ES-I3 (cell line): ENCODE measurements around the gene NUP93.
"Not testable (repeated sequence)": the region's sequence is repeated elsewhere in the genome, so short reads cannot be mapped to it uniquely, and the experiment has no call there.

ENCODE experiments used
- H3K36me3 ChIP-seq: 2 replicates; pipeline ENCODE4 v1.6.1; 2013; ENCODE audit warnings: mild to moderate bottlenecking, low read length, control low read depth, moderate library complexity; ENCODE audit not compliant: insufficient read depth
- H3K4me1 ChIP-seq: 2 replicates; pipeline ENCODE4 v1.6.1; 2013; ENCODE audit warnings: mild to moderate bottlenecking, control low read depth, low read length; ENCODE audit not compliant: insufficient read depth
- H3K9ac ChIP-seq: 2 replicates; pipeline ENCODE4 v1.6.1; 2013; ENCODE audit warnings: low read depth, mild to moderate bottlenecking, low read length, moderate library complexity
- H3K9me3 ChIP-seq: 2 replicates; pipeline ENCODE4 v1.6.1; 2013; ENCODE audit warnings: mild to moderate bottlenecking, low read length, moderate library complexity; ENCODE audit not compliant: control insufficient read depth, insufficient read depth

The NUP93 gene

DNA sequence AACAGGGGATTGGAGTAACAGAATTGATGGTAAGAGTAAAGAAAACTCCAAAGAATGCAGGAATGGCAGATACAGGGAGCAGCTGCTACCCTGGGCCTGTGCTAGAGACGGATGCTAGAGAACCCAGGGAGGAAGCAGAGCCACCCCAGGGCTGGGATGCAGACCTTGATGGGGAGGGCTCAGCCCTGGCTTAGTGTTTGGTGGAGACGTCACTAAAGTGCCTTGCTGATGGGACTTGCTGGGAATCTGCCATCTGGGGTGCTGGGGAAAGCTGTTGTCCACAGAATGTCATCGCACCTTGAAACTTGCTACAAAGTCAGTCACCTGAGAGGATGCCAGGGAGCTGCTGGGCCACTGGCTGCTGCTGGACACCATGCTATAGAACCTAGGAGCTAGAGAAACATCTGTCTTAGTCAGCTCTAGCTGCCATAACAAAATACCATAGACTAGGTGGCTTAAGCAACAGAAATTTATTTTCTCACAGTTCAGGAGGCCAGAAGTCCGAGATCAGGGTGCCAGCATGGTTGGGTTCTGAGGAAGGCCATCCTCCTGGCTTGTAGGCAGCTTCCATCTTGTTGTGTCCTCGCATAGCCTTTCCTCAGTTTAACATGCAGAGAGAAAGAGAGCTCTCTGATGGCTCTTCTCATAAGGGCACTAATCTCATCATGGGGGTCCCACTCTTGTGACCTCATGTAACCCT lies 32.3 kb upstream of the NUP93 start:
- peaks cover 11% of the 10 kb centered on the region; the same call in 1 of the 2 replicates for H3K4me1 ChIP-seq
- H3K9ac ChIP-seq = no peak overlapping the region
- H3K36me3 ChIP-seq = no peaks in the 10 kb centered on the region
- H3K9me3 ChIP-seq = no peaks in the 10 kb centered on the region

DNA sequence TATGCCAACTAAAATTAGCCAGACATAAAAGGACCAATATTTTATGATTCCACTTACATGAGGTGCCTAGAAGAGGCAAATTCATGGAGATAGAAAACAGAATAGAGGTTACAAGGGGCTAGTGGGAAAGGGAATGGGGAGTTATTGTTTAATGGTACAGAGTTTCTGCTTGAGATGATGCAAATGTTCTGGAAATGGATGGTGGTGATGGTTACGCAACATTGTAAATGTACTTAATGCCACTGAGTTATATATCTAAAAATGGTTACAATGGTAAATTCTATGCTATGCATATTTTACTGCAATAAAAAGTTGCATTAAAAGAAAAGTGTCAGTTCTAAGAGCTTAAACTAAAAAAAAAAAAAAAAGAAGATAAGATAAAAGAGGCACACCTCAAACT lies 29.7 kb upstream of the NUP93 start:
- Histone ChIP-seq H3K9me3 (no peaks in the 10 kb centered on the region), H3K4me1 (peaks cover 11% of the 10 kb centered on the region; the same call in 1 of the 2 replicates), H3K9ac (no peak overlapping the region), H3K36me3 (no peaks in the 10 kb centered on the region)

DNA sequence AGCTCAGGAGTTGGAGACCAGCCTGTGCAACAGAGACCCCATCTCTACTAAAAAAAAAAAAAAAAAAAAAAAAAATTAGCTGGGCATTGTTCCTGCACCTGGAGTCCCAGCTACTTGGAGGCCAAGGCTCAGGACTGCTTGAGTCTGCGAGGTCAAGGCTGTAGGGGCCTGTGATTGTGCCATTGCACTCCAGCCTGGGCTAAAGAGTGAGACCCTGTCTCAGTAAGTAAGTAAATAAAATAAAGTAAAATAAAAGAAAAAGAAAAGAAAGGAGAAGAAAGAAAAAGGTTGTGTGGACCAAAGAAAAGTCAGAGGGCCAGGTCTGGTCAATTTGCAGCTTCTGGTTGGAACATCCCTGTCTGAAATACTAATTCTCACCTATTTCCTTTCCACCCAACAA lies 29.3 kb upstream of the NUP93 start:
- Histone ChIP-seq H3K9ac (no peak overlapping the region), H3K4me1 (peaks cover 11% of the 10 kb centered on the region; the same call in 1 of the 2 replicates), H3K9me3 (no peaks in the 10 kb centered on the region), H3K36me3 (no peaks in the 10 kb centered on the region)

DNA sequence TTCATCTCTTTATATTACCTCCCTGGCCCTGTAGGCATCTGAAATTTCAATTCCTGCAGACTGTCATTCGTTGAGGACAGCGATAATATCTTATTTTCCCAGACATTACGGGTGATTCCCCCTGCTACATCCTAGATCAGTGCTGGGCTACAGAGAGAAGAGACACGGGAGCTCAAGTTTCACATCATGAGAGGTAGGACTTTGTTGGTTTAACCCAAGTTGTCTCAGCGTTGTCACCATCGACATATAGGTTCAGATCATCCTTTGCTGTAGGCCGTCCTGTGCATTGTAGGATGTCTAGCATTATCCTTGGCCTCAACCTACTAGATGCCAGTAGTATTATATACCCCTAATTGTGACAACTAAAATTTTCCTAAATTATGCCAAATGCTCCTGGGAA lies 28.4 kb upstream of the NUP93 start:
- peaks cover 11% of the 10 kb centered on the region; the same call in 1 of the 2 replicates for H3K4me1 ChIP-seq
- H3K36me3 ChIP-seq = no peaks in the 10 kb centered on the region
- H3K9me3 ChIP-seq = no peaks in the 10 kb centered on the region
- H3K9ac ChIP-seq = no peak overlapping the region

DNA sequence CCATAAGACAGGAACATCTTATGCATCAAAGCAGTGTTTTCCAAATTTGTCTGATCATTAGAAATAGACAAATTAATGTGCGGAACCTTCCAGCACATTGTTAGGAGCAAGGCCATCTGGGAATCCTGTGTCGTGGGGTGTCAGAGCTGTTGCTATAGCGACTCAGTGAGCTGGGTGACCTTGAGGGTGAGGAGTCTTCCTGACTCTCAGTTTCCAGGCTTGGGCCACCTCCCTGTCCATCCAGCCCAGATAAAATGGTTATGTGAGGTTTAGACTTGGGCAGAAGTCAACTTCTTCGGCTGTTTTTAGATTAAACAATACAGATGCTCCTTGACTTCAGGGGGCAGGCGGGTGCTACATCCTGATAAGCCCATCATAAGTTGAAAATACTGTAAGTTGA lies 27.1 kb upstream of the NUP93 start:
- Histone ChIP-seq H3K36me3 (no peaks in the 10 kb centered on the region), H3K4me1 (peaks cover 11% of the 10 kb centered on the region; the same call in 1 of the 2 replicates), H3K9ac (no peak overlapping the region), H3K9me3 (no peaks in the 10 kb centered on the region)

DNA sequence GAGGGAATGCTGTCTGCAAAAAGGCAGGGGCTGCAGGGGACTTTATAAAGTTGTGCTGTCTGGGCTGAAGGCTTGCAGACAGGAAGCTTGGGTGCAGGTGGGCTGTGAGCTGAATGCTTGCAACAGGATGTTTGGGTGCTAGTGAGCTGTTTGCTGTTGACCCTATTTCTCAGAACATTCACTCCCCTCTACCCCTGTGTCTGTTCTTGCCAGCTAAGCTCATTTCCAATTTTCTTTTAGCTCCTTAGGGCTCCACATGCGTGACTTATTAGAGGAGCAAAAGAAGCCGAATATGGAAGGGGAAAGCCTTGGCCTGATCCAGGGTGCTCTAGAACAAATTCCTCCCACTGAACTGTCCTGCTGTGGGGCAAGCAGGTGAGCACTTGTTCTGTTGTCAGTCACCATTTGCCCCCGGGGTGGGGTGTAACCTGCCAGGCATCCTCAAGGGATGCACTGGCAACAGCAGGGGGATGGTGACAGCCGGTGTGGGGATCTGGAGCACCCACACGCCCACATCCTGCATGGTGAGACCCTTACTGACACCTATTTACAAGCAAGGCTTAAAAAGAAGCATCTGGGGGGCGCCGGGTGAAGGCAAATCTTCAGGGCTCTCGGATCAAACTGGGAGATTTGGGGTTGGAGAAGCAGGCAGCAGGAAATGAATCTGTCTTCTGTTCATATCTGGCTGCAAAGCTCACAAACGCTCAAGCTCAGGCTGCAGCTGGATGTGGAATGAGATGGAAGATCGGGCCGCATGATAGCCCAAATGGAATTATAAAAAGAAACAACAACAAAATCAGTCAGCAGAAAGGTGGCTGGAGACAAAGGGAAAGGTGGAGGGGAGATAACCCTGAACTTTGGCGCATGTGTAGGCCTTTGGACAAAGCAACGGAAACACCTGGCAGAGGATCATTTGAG lies 21.1 kb upstream of the NUP93 start:
- Histone ChIP-seq H3K36me3 (no peaks in the 10 kb centered on the region), H3K9me3 (no peaks in the 10 kb centered on the region), H3K9ac (no peak overlapping the region), H3K4me1 (peaks cover 6% of the 10 kb centered on the region)

DNA sequence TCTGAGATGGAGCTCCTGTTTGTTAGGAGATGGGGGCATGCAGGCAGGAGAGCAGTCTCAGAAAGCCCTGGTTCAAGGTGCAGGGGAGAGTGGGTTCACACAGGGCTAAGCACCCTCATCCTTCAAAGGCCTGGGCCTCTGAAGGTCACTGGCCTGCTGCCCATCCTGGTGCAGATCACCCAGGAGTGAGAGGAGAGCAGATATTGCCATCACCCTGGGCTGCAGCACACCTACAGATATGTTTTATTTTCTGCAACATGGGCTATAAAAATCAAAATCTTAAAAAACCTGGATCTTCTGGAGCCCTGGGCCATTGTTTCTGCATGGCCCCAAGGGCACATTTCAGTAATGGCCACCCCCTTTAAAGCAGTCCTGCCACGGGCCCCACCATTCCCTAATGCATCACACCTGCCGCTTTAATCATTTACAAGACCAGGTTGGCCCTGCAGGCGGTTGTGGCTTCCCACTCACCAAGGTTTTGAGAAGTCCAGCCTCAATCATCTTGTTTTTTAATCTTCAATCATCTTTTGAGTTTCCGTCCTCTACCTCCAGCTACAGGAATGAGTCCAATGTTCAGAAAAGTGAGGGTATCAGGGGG lies 20.4 kb upstream of the NUP93 start:
- Histone ChIP-seq H3K9ac (no peak overlapping the region), H3K4me1 (peaks cover 6% of the 10 kb centered on the region), H3K9me3 (no peaks in the 10 kb centered on the region), H3K36me3 (no peaks in the 10 kb centered on the region)

DNA sequence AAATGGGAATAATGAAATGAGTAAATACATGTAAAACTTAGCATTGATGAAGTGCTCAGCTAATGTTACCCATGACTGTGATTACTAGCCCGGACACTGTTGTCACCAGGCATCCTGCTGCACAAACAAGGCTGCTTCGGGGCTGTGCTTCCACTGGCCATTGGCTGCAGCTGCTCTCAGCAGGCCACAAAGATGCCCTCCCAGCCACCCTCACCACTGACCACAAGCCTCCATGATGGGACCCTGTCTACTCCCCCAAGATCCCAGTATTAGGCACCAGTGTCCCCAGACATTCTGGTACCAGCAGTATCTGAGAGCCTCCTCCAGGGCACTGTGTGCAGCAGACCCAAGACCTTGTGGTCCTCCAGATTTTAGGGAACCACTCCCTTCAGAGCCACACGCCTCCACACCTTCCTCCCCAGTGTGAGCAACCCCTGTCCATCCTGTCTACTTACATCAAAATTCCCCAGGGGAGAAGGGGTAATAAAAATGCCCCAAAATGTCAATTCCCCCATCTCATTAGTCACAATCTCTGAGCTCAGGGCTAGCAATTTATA lies 19.7 kb upstream of the NUP93 start:
- no peaks in the 10 kb centered on the region for H3K36me3 ChIP-seq
- H3K9me3 ChIP-seq = no peaks in the 10 kb centered on the region
- no peak overlapping the region for H3K9ac ChIP-seq
- H3K4me1 ChIP-seq = peaks cover 6% of the 10 kb centered on the region

DNA sequence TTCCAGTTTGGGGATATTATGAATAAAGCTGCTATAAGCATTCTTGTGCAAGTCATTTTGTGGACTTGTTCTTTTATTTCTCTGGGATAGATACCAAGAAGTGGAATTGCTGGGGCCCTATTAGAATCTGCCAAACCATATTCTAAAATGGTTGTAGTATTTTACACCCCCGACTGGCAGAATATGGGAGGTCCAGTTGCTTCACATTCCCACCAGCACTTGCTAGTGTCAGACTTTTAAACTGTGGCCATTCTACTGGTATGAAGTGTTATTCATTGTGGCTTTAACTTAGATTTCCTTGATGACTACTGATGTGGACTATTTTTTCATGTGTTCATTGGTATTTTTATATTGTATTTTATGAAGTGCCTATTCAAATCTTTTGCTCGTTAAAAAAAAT lies 18.1 kb upstream of the NUP93 start:
- Histone ChIP-seq H3K9ac (no peak overlapping the region), H3K4me1 (peaks cover 6% of the 10 kb centered on the region), H3K9me3 (no peaks in the 10 kb centered on the region), H3K36me3 (no peaks in the 10 kb centered on the region)

DNA sequence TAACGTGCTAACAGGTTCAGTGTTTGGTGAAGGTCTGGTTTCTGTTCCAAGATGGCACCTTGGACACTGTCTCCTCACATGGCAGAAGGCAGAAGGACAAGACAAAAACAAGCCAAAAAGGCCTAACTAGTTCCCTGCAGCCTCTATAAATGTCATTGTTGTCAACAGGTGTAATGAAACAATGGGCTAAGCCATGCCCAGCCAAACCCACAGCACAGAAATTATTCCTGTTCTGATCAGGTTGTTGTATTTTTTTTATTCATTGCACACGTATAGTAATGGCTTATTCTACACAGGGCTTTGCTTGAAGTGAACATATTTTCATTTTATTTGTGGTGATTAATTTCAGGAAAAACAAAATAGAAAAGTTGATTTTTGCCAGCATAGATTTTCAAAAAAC lies 16.1 kb upstream of the NUP93 start:
- H3K4me1 ChIP-seq = 0 out of 2 replicates have a peak, but pooled peaks cover 1% of the 10 kb centered on the region
- H3K9ac ChIP-seq = no peak overlapping the region
- no peaks in the 10 kb centered on the region for H3K36me3 ChIP-seq
- no peaks in the 10 kb centered on the region for H3K9me3 ChIP-seq

DNA sequence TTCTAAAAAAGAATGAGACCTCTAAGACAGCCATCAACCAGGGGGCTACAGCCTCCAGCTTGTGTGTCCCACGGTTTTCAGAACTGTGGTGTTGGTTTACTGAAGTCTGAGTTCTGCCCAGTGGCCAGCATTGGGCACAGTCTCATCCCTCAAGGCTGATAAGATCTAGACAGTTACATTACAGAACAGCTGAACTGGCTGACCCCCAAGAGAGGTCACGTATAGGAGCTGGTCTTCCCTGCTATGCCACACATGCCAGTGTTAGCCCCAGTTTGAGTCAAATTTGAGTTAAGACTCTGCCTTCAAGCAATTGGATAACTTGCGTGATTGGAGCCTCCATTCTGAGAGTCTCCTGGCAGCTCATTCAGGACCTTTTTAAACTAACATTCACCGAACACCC lies 14.8 kb upstream of the NUP93 start:
- Histone ChIP-seq H3K4me1 (no peaks in the 10 kb centered on the region), H3K9me3 (no peaks in the 10 kb centered on the region), H3K9ac (no peak overlapping the region), H3K36me3 (no peaks in the 10 kb centered on the region)

DNA sequence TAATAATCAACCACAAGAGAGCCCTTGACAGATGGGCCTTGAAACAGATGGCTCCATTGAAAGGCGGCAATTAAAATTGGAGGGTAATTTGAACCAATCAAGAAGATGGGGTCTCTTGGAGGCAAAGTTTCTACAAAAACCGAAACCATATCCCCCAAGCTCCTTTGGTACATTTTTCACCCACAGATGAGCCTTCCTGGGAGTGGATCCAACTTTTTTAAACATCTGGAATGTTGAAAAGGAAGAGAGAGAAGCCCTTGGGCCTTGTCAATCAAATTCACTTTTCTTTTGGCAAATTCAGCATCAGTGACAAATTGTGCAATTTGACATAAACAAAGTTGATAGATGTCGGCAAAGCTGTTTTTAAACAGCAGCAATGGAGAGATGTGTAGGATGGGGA lies 13.2 kb upstream of the NUP93 start:
- Histone ChIP-seq H3K4me1 (no peaks in the 10 kb centered on the region), H3K9me3 (no peaks in the 10 kb centered on the region), H3K9ac (no peak overlapping the region), H3K36me3 (no peaks in the 10 kb centered on the region)

DNA sequence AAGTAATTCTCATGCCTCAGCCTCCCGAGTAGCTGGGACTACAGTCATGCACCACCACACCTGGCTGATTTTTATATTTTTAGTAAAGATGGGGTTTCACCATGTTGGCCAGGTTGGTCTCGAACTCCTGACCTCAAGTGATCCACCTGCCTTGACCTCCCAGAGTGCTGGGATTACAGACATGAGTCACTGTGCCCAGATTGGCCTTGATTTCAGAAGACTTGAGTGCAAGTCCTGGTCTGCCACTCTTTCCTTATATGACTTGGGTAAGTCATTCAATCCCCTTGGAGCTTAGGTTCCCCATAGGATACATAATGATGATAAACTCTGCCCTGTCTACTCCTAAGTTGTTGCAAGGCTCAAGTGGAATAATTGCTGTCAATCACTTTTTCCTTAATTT lies 12.4 kb upstream of the NUP93 start:
- not testable (repeated sequence) for H3K36me3 ChIP-seq, H3K9ac ChIP-seq, H3K4me1 ChIP-seq, H3K9me3 ChIP-seq

DNA sequence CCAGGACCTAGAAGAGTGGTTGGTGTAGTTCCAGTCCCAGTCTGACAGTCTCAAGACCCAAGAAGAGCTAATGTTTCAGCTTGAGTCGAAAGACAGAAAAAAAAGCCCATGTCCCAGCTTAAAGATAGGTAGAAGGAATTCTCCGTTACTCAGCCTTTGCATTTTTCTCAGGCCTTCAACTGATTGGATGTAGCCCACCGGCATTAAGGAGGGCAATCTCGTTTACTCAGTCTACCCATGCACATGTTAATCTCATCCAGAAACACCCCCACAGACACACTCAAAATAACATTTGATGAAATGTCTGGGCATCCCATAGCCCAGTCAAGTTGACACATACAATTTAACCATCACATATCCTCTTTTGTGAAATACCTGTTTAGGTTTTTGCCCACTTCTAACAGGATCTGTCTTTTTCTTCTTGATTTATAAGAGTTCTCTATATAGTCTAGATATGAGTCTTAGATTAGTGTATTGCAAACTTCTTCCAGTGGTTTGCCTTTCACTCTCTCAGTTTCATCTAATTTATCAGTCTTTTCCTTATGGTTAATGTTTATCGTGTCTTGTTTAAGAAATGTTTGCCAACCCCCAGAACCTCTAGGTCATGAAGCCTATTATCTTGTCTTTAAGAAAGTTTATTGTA lies 7.6 kb upstream of the NUP93 start:
- H3K36me3 ChIP-seq = no peaks in the 10 kb centered on the region; the same call in 1 of the 2 replicates
- H3K9ac ChIP-seq = no peak overlapping the region
- no peaks in the 10 kb centered on the region for H3K9me3 ChIP-seq
- H3K4me1 ChIP-seq = no peaks in the 10 kb centered on the region
